Lung (tissue), 12 donors: Measurements from ENCODE around the gene PRDM10. TPM values are rescaled to one million over a fixed set of nuclear protein-coding genes. Genes with fewer than 3 reads are reported as not detected.

ENCODE experiments used
- ATAC-seq: fragments of 200-7000 bp; cut with Tn5 transposase; one replicate; pipeline ENCODE4 v1.9.1; 2020; ENCODE audit warnings: moderate number of reproducible peaks; ENCODE audit not compliant: insufficient read depth, low FRiP score
- DNase-seq, 3 donors: peaks; one replicate each; pipeline ENCODE4 v3.0.0-alpha.2; 2013 to 2017
- H3K27ac ChIP-seq, 2 donors: one replicate each; pipeline ENCODE4 v1.5.1; 2013; ENCODE audit warnings: mild to moderate bottlenecking in 2 of 2, moderate library complexity in 2 of 2, control low read depth in 1 of 2, inconsistent platforms in 1 of 2, low read depth in 1 of 2, low read length in 1 of 2
- H3K27me3 ChIP-seq, 3 donors: one replicate each; pipeline ENCODE4 v1.5.1; 2013; ENCODE audit warnings: low read length in 2 of 3; ENCODE audit not compliant: control insufficient read depth in 3 of 3, insufficient read depth in 3 of 3
- H3K36me3 ChIP-seq, 4 donors: one replicate each; pipeline ENCODE4 v1.5.1; 2013; ENCODE audit warnings: low read length in 4 of 4, mild to moderate bottlenecking in 1 of 4, moderate library complexity in 1 of 4; ENCODE audit not compliant: control insufficient read depth in 4 of 4, insufficient read depth in 4 of 4
- H3K4me1 ChIP-seq, 5 donors: one replicate each; pipeline ENCODE4 v1.5.1; 2013; ENCODE audit warnings: low read length in 5 of 5, mild to moderate bottlenecking in 2 of 5, moderate library complexity in 1 of 5; ENCODE audit not compliant: control insufficient read depth in 5 of 5, insufficient read depth in 5 of 5
- H3K4me3 ChIP-seq: one replicate; pipeline ENCODE4 v1.5.1; 2013; ENCODE audit warnings: mild to moderate bottlenecking, control low read depth, moderate library complexity
- H3K9ac ChIP-seq, 2 donors: one replicate each; pipeline ENCODE4 v1.5.1; 2013; ENCODE audit warnings: low read length in 2 of 2, control low read depth in 1 of 2; ENCODE audit not compliant: insufficient read depth in 1 of 2
- H3K9me3 ChIP-seq, 4 donors: one replicate each; pipeline ENCODE4 v1.5.1; 2013; ENCODE audit warnings: low read length in 3 of 4, mild to moderate bottlenecking in 1 of 4, moderate library complexity in 1 of 4; ENCODE audit not compliant: control insufficient read depth in 4 of 4, insufficient read depth in 3 of 4
- CTCF ChIP-seq: IDR thresholded peaks from 2 replicates; pipeline ENCODE4 v1.5.1; 2012; ENCODE audit warnings: mild to moderate bottlenecking; ENCODE audit errors: control extremely low read depth, extremely low read depth
- WGBS, 2 donors: extraction: QIAGEN DNeasy Blood & Tissue Kit; methylation state at CpG; one replicate each; pipeline ENCODE4 v1.1.7; 2013; 5-methylcytosine and 5-hydroxymethylcytosine counted together
- polyA plus RNA-seq, 2 donors: library from polyadenylated mRNA; stranded (reverse); fragments of 200-250 nt; gene quantifications; one replicate each; pipeline ENCODE4 v1.2.1, GENCODE V29; 2013
- total RNA-seq, 2 donors: library from RNA; depleted of rRNA in 1 of 2; stranded (reverse); fragments of >200 nt in 1 of 2; gene quantifications; one replicate each; pipeline ENCODE4 v1.2.1, GENCODE V29; 2014 to 2021
- donor health status: control.
- donor health status: control.
- donor health status: Bipolar disorder and iron deficiency.
- donor health status: healthy.
- donor health status: DM: yes; HTN: yes; CAD: no.

The PRDM10 gene
- total and polyA plus RNA-seq, 4 donors = 2.3 to 19.0 (median 5.7) TPM

- DNase-seq = no peak
- Histone ChIP-seq H3K36me3 (peaks cover 5 to 14% (median 11%) of the 10 kb centered on the region in 4 donors), H3K4me1 (peaks cover 0 to 21% (median 12%) of the 10 kb centered on the region in 5 donors), H3K9me3 (no peaks in the 10 kb centered on the region), H3K4me3 (no peak overlapping the region), H3K9ac (no peak overlapping the region), H3K27ac (no peak overlapping the region), H3K27me3 (no peaks in the 10 kb centered on the region)
- 82 to 85% methylated on average over 5 of the region's 5 CpGs for WGBS, 2 donors
- no peak for TF ChIP-seq CTCF
- no peak for ATAC-seq
Measured at GRCh38 chr11:129947474-129947873, 55.2 kb downstream of the PRDM10 start.

GRCh38 chr11:129946965-129947364, 55.7 kb downstream of the PRDM10 start:
- Histone ChIP-seq H3K36me3 (peaks cover 8 to 14% (median 12%) of the 10 kb centered on the region in 4 donors), H3K9me3 (no peaks in the 10 kb centered on the region), H3K27ac (no peak overlapping the region), H3K9ac (no peak overlapping the region), H3K4me1 (peaks cover 0 to 21% (median 12%) of the 10 kb centered on the region in 5 donors), H3K4me3 (no peak overlapping the region), H3K27me3 (no peaks in the 10 kb centered on the region)
- no peak for DNase-seq
- no peak for TF ChIP-seq CTCF
- 87 to 96% methylated on average over 15 of the region's 15 CpGs for WGBS, 2 donors
- ATAC-seq = no peak

GRCh38 chr11:129946256-129946655, 56.4 kb downstream of the PRDM10 start:
- Histone ChIP-seq H3K9ac (no peak overlapping the region), H3K4me3 (no peak overlapping the region), H3K9me3 (no peaks in the 10 kb centered on the region), H3K27me3 (no peaks in the 10 kb centered on the region), H3K4me1 (peaks cover 0 to 15% (median 8%) of the 10 kb centered on the region in 5 donors), H3K36me3 (peaks cover 11 to 17% (median 14%) of the 10 kb centered on the region in 4 donors), H3K27ac (no peak overlapping the region)
- ATAC-seq (no peak), DNase-seq (no peak)
- WGBS, 2 donors = 30 to 62% methylated on average over 4 of the region's 4 CpGs
- no peak for TF ChIP-seq CTCF

- no peak overlapping the region for H3K4me3 ChIP-seq
- no peak overlapping the region for H3K27ac ChIP-seq
- H3K27me3 ChIP-seq = no peaks in the 10 kb centered on the region
- H3K36me3 ChIP-seq = peaks cover 11 to 17% (median 13%) of the 10 kb centered on the region in 4 donors
- no peak for DNase-seq
- ATAC-seq = no peak
- H3K4me1 ChIP-seq = peaks cover 0 to 6% (median 1%) of the 10 kb centered on the region in 5 donors
- no peaks in the 10 kb centered on the region for H3K9me3 ChIP-seq
- no peak overlapping the region for H3K9ac ChIP-seq
- WGBS, 2 donors = 95% methylated on average over 11 of the region's 11 CpGs
- TF ChIP-seq CTCF = no peak
Measured at GRCh38 chr11:129945373-129945772, 57.3 kb downstream of the PRDM10 start.
